K562 (cell line): ENCODE measurements around the gene GPN3. TPM values are rescaled to one million over a fixed set of nuclear protein-coding genes. Genes with fewer than 3 reads are reported as not detected.
A peak's percentile ranks its signal among the peaks of the same experiment; 100 is the strongest.

Experiments
- CGGBP1 ChIP-seq: fragments of 250-450 bp; sonication (Bioruptor Pico); IDR thresholded peaks from 2 replicates; pipeline ENCODE4 v1.9.0; 2021; ENCODE audit warnings: mild to moderate bottlenecking
- DEAF1 ChIP-seq: fragments of 450-650 bp; formaldehyde crosslinking; IDR thresholded peaks from 2 replicates; pipeline ENCODE4 v1.4.0; 2020; ENCODE audit warnings: mild to moderate bottlenecking, moderate library complexity
- E2F6 ChIP-seq, 2 experiments: IDR thresholded peaks; 2 replicates each; pipeline ENCODE4 v1.6.1; 2011; ENCODE audit warnings: borderline replicate concordance in 1 of 2, control low read depth in 1 of 2, low read depth in 1 of 2, low read length in 1 of 2, mild to moderate bottlenecking in 1 of 2, mixed read lengths in 1 of 2, moderate library complexity in 1 of 2; ENCODE audit not compliant: insufficient read depth in 1 of 2, insufficient read length in 1 of 2, poor library complexity in 1 of 2, severe bottlenecking in 1 of 2; ENCODE audit errors: extremely low read depth in 1 of 2
- E2F8 ChIP-seq: fragments of 450-650 bp; IDR thresholded peaks from 2 replicates; pipeline ENCODE4 v1.7.1; 2018; ENCODE audit warnings: mild to moderate bottlenecking, low read depth; ENCODE audit not compliant: partially characterized antibody
- ELF2 ChIP-seq: fragments of 250-450 bp; sonication (Bioruptor Pico); IDR thresholded peaks from 2 replicates; pipeline ENCODE4 v1.5.0; 2021; ENCODE audit warnings: mild to moderate bottlenecking
- HDAC2 ChIP-seq: fragments of 450-650 bp; IDR thresholded peaks from 2 replicates; pipeline ENCODE4 v1.6.1; 2016; ENCODE audit warnings: mild to moderate bottlenecking
- HNRNPL ChIP-seq: fragments of 200-400 bp; formaldehyde crosslinking; IDR thresholded peaks from 2 replicates; pipeline ENCODE4 v1.6.1; 2017; ENCODE audit warnings: low read depth, mild to moderate bottlenecking, low read length
- KAT2B ChIP-seq: IDR thresholded peaks from one replicate; pipeline ENCODE4 v1.6.1; 2012; ENCODE audit warnings: low read depth, mild to moderate bottlenecking, control low read depth, inconsistent platforms, low read length, moderate library complexity
- MBD1 ChIP-seq: fragments of 250-450 bp; sonication (Bioruptor Pico); IDR thresholded peaks from 2 replicates; pipeline ENCODE4 v1.8.0; 2022; ENCODE audit warnings: inconsistent platforms
- MEF2D ChIP-seq: conservative IDR thresholded peaks from 2 replicates; pipeline ENCODE4 v1.6.1; 2016; ENCODE audit warnings: low read depth, missing genetic modification characterization, missing compliant biosample characterization
- MYNN ChIP-seq, 2 experiments: sonication (generic); formaldehyde crosslinking in 1 of 2; IDR thresholded peaks; 2 replicates each; pipeline versions ENCODE4 v1.5.0 to v1.6.1; 2016 to 2020; ENCODE audit warnings: antibody characterized with exemption in 1 of 2, missing genetic modification reagents in 1 of 2
- POLR2A ChIP-seq: fragments of 450-650 bp; conservative IDR thresholded peaks from 2 replicates; pipeline ENCODE4 v1.6.1; 2016
- PTRF ChIP-seq: fragments of 450-650 bp; IDR thresholded peaks from 2 replicates; pipeline ENCODE4 v1.6.1; 2016; ENCODE audit warnings: mild to moderate bottlenecking, missing genetic modification characterization, missing compliant biosample characterization
- RBFOX2 ChIP-seq: fragments of 200-400 bp; formaldehyde crosslinking; IDR thresholded peaks from 2 replicates; pipeline ENCODE4 v1.6.1; 2017; ENCODE audit warnings: low read depth, mild to moderate bottlenecking, low read length, moderate library complexity
- ZHX1 ChIP-seq: fragments of 150-350 bp; conservative IDR thresholded peaks from 2 replicates; pipeline ENCODE4 v1.6.1; 2014; ENCODE audit warnings: low read length
- ZNF197 ChIP-seq: fragments of 200-800 bp; sonication (Bioruptor generic); IDR thresholded peaks from 2 replicates; pipeline ENCODE4 v1.6.1; 2016; ENCODE audit warnings: low read depth, missing genetic modification characterization, missing compliant biosample characterization
- ZNF384 ChIP-seq: IDR thresholded peaks from 2 replicates; pipeline ENCODE4 v1.6.1; 2012; ENCODE audit warnings: low read depth, low read length, improper control_type of control experiment
- polyA plus RNA-seq, 8 experiments: library from polyadenylated mRNA; depleted of rRNA in 4 of 8; stranded (reverse) in 5 of 8; unstranded in 3 of 8; fragments of >200 nt; fragmentation: Nextera tagmentation in 2 of 8; fragmentation: Illumina TruSeq in 1 of 8; extraction: Ambion mirVana in 2 of 8; extraction: Trizol in 1 of 8; gene quantifications; 2 replicates each; pipeline versions ENCODE4 v1.2.1 to v1.2.3, GENCODE V29; 2011 to 2014; ENCODE audit warnings: inconsistent platforms in 1 of 8, missing spikeins in 1 of 8
- total RNA-seq, 7 experiments: library from RNA; depleted of rRNA in 6 of 7; stranded (reverse); fragments of >200 nt in 6 of 7; fragmentation: Illumina TruSeq in 2 of 7; extraction: Trizol in 2 of 7; gene quantifications; 2 replicates each; pipeline versions ENCODE4 v1.2.1 to v1.2.3, GENCODE V29; 2011 to 2021; ENCODE audit warnings: low replicate concordance in 1 of 7

The GPN3 gene
- total and polyA plus RNA-seq, 9 of the 15 experiments (the other 6 are each of a cell fraction or from before 2014, with no cell fraction given) = 35.8 to 123 (median 64.2) TPM

GRCh38 chr12:110449799-110450497, 18.1 kb downstream of the GPN3 start, which contains the start of gene ARPC3 (continued):
- TF ChIP-seq DEAF1 (peak; percentile 87), POLR2A (peak; percentile 94), ELF2 (CRISPR knock-in tag) (peak; percentile 96), RBFOX2 (peak; percentile 97), HNRNPL (no peak), KAT2B (no peak), PTRF (tag) (no peak), CGGBP1 (CRISPR knock-in tag) (no peak), MYNN (IDR thresholded peaks at IDR 0.05) (0 out of 2 replicates have a peak, but pooled peaks have one; percentile 38), MYNN (CRISPR knock-in tag; IDR thresholded peaks at IDR 0.05) (no peak), MEF2D (tag) (no peak), HDAC2 (peak; percentile 78), MBD1 (CRISPR knock-in tag) (no peak), ZNF384 (peak; percentile 59), E2F6 (IDR thresholded peaks at IDR 0.05; ENCODE audit: borderline replicate concordance in 1 of 2, extremely low read depth in 1 of 2, insufficient read depth in 1 of 2, insufficient read length in 1 of 2, low read depth in 1 of 2, low read length in 1 of 2, poor library complexity in 1 of 2, severe bottlenecking in 1 of 2) (peak in 1 of 2 experiments; percentile 16), ZHX1 (0 out of 2 replicates have a peak, but pooled peaks have one; percentile 53), E2F8 (peak; percentile 98), ZNF197 (CRISPR knock-in tag) (no peak)
